Measurements from ENCODE around the gene ZMIZ1.

- TF ChIP-seq TAF1 (IDR thresholded peaks at IDR 0.05; ENCODE audit: borderline replicate concordance, insufficient read depth, low read length), result no peak
- TF ChIP-seq REST (IDR thresholded peaks at IDR 0.05; ENCODE audit: insufficient read depth in 1 of 2, low read depth in 2 of 2, low read length in 2 of 2), result no peak
- TF ChIP-seq POLR2AphosphoS5 (IDR thresholded peaks at IDR 0.05; ENCODE audit: low read depth, low read length), result no peak
- no peak for TF ChIP-seq FOXP2 (optimal IDR thresholded peaks at IDR 0.05; ENCODE audit: borderline replicate concordance, extremely low read depth, extremely low read length, insufficient read depth)
Observed at GRCh38 chr10:79027147-79028055, 41.4 kb upstream of the ZMIZ1 start.
